GM18861 (cell line): ENCODE data around the gene QSOX2.

ENCODE experiments used
- ATAC-seq: cut with Tn5 transposase; IDR thresholded peaks from one replicate; pipeline ENCODE4 v1.9.1; 2021; ENCODE audit not compliant: unreplicated experiment

The QSOX2 gene

DNA sequence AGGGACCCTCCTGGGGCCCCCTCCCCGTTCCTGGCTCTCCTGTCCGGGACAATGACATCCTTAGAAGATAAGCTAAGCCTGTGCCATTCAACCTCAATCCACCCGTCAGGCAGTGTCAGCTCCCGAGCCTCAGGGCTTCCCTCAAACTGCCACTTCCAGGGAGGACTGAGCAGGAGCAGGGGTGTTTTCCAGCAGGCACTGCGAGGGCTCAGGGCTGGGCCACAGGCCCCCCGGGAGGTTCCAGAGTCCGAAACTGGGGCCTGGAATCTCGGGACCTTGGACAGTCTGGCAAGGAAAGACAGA is 66.9 kb downstream of the QSOX2 start:
- ATAC-seq, result no peak

DNA sequence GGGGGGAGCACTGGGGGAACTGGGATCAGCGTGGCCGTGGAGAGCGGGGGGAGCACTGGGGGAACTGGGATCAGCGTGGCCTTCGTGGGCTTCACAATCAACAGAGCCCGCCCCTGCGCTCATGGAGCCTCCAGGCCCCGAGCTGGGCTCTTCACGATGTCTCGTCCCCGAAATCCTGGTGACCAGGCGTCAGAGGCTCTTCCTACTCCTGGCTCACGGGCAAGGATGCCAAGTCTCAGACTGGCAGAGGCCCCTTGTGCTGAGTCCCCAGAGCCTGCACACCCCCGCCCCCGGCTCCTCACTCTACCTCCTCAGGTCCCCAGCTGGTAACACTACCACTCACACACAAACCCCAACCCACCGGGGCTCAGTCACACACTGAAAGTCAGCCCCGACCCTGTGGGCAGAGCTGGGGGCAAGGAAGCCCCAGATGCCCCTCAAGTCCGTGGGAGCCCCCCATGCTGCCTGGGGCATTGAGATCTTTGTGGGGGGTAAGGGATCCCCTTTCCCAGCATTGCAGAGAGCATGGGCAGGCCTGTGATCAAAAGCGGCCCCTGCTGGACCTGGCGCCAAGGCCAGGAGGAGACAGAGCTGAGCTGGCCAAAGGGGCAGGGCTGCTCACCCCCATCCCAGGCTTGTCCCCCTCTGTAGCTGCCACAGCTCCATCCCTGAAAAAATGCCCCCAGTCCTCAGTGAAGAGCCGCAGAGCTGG is 67.4 kb downstream of the QSOX2 start:
- no peak for ATAC-seq

- no peak for ATAC-seq
Observed at GRCh38 chr9:136177224-136177623, 68.4 kb downstream of the QSOX2 start.

DNA sequence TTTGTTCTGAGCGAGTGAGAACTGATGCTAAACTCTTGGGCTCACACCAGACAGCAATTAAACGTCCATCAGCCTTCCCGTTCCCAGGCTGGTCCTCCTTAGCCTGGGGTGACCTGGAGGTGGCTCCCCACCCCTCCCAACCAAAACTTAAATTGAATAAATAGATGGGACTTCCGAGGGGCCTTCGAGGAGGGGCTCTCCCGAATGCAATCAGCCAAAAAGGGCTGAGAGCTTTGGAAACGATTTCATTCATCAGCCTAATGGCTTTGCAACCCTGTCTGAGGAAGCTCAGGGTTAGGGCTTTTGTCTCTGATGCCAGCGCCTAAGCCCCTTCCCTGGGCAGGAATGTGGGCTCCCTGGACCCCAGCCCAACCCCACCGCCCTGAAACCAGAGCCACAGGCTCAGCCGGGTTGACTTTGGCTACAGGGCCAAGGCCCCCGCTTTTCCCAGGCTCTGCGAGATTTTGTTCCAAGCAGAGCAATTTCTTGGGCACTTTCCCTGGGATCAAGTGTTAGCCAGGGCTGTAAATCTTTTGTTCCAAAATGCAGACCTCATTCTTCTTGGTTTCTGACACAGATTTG is 69.9 kb downstream of the QSOX2 start:
- ATAC-seq, result no peak

- no peak for ATAC-seq
Observed at GRCh38 chr9:136174779-136175615, 70.6 kb downstream of the QSOX2 start.

GRCh38 chr9:136173648-136174290 is 71.8 kb downstream of the QSOX2 start:
- ATAC-seq, result no peak

GRCh38 chr9:136172412-136173079 is 73.1 kb downstream of the QSOX2 start:
- ATAC-seq, result no peak

DNA sequence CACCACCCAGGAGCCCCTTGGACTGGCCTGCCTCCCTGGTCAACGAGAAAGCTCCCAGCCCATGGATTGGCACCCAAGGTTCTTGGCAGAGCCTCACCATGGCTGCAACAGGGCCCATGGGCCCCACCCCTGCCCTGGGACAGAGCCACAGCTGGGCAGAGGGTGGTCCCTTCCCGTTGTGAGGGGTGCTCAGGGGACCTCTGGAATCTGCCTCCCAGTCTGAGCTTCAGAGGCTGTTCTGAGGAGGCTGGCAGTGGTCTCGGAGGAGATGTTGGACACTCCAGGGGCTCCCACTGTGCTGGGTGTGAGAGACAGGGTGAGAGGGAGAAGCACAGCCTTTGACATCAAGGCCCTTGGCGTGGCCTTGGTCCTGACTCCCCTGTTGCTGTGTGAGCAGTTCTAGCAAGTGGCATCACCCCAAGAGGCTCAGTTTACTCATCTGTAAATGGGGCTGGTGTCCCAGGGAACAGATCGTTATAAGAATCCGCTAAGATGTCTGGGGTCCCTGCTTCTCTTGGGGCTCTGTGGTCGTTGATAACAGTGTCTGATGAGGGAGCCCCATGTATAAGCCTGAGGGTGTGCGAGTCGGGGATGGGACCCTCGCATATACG is 73.7 kb downstream of the QSOX2 start:
- no peak for ATAC-seq

DNA sequence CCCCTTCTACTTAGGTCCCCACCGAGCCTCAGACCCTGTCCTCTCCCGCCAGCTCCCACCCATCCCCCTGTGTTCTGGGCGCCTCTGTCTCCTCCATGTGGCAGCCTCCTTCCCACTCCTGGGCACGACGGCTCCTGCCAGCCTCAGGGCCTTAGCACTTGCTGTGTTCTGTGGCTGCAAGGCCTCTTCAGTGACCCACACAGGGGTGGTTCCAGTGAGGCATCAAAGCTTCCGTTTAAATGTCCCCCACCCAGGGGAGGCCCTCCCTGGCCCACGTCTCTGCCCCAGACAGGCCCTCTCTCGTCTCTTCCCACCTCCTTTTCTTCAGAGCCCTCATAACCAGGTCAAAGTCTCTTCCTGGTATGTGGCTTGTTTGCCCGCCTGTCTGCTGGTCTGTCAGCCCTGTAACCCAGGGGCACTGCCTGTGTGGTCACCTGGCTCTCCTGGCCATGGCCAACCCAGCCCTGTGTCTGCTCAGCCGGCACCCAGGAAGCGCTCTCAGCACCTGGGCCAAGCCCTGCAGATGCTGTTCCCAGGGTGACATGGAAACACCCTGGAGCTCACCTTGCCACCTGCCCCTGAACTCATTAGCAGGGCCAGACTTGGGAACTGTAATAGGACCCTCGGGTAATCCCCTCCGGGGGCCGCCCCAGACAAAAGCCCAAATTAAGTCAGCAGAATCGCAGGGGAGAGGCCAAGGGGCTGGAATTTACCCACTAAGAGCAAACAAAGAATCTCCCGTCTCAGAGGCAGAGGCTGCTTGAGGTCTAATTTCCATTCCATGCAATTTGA is 74.4 kb downstream of the QSOX2 start:
- no peak for ATAC-seq

DNA sequence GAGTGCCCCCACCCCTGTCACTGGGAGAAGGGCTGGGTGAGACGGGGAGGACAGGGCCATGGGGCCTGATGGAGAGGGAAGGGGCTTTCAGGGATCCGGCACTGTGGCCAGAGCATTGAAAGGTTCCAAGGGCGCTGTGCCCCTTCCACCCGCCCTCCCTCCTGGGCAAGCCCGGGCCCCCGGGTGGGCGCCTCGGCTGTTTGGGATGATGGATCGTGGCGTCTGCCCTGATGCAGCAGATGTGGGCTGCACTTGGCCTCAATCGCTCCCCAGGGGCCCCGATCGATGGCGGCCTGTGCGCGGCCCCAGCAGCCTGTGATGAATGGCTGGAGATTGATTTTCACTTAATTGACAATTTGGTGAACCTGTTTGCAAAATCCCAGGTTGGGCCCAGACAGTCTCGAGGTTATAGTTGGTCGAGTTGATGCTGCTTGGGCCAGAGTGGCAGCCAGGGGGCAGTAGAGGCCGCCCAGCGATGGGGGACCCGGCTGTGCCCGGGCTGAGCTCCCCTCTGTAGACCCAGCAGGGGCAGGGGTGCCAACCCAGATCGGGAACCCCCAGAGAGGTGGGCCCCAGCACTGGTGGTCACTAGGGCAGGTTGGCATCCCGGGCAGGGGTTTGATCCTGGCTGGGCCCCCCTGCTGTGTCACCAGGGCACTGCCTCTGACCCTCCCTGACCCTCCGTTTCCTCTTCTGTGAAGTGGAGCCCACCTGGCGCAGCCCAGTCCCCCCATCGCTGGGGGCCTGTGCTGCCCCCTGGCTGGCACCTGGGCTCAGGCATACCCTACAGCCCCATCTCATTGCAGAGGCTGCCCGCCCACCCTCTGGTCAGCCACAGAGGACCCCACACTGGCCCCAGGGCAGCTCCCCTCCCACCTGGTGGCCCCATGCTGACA is 75.4 kb downstream of the QSOX2 start:
- ATAC-seq, result no peak

GRCh38 chr9:136169495-136169894 is 76.1 kb downstream of the QSOX2 start:
- no peak for ATAC-seq

DNA sequence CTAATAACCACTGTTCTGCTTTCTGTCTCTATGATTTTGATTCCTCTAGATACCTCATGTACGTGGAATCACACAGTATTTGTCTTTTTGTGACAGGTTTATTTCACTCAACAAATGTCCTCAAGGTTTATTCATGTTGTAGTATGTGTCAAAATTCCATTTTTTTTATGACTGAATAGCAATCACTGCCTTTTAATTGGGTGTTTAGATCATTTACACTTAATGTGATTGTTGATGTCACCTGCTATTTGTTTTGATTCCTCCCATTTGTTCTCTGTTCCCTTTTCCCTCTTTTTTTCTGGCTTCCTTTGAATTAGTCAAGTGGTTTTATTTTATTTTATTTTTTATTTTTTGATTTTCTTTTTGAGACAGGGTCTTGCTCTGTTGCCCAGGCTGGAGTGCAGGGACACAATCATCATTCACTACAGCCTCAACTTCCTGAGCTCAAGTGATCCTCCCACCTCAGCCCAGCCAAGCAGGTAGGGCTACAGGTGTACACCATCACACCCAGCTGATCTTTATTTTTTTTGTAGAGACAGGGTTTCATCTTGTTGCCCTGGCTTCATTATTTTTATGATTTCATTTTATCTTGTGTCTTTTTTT is 82.3 kb downstream of the QSOX2 start:
- ATAC-seq, result no peak

DNA sequence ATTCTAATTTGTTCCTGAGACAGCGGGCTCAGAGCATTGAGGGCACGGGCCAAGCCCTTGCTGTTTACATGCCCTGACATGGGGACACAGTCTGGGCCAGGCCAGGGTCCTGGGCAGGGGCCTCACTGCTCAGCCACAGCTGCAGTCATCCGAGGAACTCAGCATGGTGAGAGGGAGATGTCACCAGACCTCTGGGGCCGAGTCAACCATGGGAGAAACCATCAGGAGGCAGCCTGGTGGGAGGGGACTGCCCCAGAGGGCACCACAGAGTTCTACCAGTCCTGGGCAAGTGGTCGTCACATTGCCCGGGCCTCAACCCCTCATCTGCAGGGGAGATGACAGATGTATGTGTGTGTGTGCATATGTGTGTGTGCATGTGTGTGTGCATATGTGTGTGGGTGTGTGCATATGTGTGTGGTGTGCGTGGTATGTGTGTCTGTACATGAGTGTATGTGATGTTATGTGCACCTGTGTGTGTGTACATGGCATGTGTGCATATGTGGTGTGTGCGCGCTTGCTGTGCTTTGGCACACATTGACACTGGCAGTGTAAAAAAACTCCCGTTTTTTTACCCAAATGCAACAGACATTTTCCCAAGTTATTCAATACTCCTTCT is 84.5 kb downstream of the QSOX2 start:
- no peak for ATAC-seq

GRCh38 chr9:136160381-136160841 is 85.2 kb downstream of the QSOX2 start:
- no peak for ATAC-seq

DNA sequence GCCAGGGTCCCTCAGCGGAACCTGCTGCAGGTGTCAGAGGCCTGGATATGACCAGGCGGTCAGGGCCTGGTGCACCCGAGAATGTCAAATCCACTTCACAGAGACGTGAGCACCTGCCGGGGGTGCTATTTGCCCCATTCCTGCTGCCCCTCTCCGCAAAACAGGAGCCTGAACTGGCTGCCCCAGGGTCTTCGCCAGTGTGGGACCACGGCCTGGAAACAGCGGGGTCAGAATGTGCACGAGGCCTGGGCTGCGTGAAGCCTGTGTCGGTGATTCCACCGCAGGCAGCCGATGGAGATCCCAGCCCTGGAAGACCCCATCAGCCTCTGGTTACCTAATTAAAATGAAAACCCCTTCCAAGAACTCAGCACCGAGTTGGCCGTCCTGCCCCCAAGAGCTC is 85.8 kb downstream of the QSOX2 start:
- no peak for ATAC-seq

DNA sequence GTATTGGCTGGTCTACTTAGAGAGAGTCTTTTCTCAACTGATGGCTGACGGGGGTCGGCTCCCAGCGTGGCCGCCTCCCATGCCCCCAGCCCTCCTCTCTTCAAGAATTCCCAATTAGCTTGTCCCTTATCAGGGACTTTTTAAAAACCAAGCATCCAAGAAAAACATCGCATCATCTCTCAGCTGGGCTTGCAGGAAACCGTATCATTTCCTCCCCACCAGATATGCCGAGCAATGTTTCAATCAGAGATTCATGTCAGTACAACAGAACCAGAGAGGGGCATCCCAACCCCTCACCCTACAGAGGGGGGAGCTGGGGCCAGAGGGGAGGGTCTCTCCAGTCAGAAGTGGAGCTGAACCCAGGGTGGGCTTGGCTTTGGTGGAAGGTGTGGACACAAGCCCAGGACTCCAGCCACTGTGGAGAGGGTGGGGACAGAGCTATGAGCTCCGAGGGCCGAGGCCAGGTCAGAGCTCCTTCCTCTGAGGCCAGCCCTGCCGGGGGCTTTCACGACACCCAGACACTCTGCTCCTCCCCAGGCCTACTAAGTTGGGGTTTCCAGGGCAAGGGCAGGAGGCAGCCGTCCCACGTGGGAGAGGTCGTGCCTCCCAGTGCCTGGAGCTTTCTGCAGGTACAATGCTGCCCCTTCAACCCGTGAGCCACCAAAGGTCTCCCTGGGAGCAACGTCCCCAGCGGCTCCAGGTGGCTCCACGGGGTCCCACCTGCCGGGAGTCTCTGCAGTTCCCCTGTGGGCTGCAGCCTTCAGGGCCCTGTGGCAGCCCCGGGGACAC is 87.9 kb downstream of the QSOX2 start:
- no peak for ATAC-seq
